ENCODE results near the gene AK6.

Gene AK6

GRCh38 chr5:69305512-69305911 is 63.8 kb downstream of the AK6 start:
- Histone ChIP-seq H3K36me3 (ENCODE audit: control insufficient read depth, insufficient read depth, low read length) (no peaks in the 10 kb centered on the region), H2AFZ (no peak overlapping the region), H3K27me3 (ENCODE audit: control insufficient read depth, insufficient read depth, low read length) (no peaks in the 10 kb centered on the region), H3K27ac (no peak overlapping the region), H3K4me2 (ENCODE audit: low read length) (no peak overlapping the region), H3K9ac (no peak overlapping the region), H3K4me3 (ENCODE audit: low read depth, low read length) (no peak overlapping the region), H3K79me2 (no peaks in the 10 kb centered on the region), H3K4me1 (no peaks in the 10 kb centered on the region), H3K9me3 (ENCODE audit: control insufficient read depth, low read length) (no peaks in the 10 kb centered on the region)
- no peak for TF ChIP-seq CTCF (IDR thresholded peaks at IDR 0.05)
